GM12878 (cell line): ENCODE measurements around the gene TOR1AIP1. TPM values are rescaled to one million over a fixed set of nuclear protein-coding genes. Genes with fewer than 3 reads are reported as not detected.

Experiments
- ATAC-seq: fragments of 200-7000 bp; cut with Tn5 transposase; 3 replicates; pipeline ENCODE4 v1.9.1; 2020; ENCODE audit warnings: mild to moderate bottlenecking, moderate library complexity
- BruUV-seq: library from RNA; stranded (reverse); fragments of 400-500 nt; replicated peaks from 2 replicates; lab custom pipeline; 2021; lab: Mats Ljungman, UMichigan
- CTCF ChIA-PET: fragments of 300-600 bp; sonication (Branson Sonifier 250); formaldehyde crosslinking; extraction: SDS; loops from one replicate; lab custom pipeline; 2021; ENCODE audit warnings: inconsistent platforms; lab: Yijun Ruan, JAX
- POLR2A ChIA-PET: fragments of 350-600 bp; formaldehyde crosslinking; extraction: SDS; loops from one replicate; lab custom pipeline; 2021; ENCODE audit warnings: inconsistent platforms; lab: Charles Lee
- RAD21 ChIA-PET: fragments of 300-600 bp; sonication (Branson Sonifier 250); formaldehyde crosslinking; loops from one replicate; lab custom pipeline; 2023; ENCODE audit warnings: antibody characterized with exemption; ENCODE audit not compliant: unreplicated experiment; lab: Charles Lee
- SMC1A ChIA-PET: fragments of 300-600 bp; sonication (Branson Sonifier 250); formaldehyde crosslinking; loops from one replicate; lab custom pipeline; 2023; ENCODE audit not compliant: unreplicated experiment, uncharacterized antibody; lab: Charles Lee
- DNase-seq: peaks from one replicate; pipeline ENCODE4 v3.0.0-alpha.2; 2011; ENCODE audit warnings: low read depth, low spot score
- FAIRE-seq: peaks from 3 replicates; lab custom pipeline; 2011; peaks lifted over from hg19 to GRCh38; lab: Jason Lieb, UNC
- H2AFZ ChIP-seq: 2 replicates; pipeline ENCODE4 v1.6.0; 2011; ENCODE audit warnings: low read depth, low read length, control low read depth; ENCODE audit not compliant: control insufficient read depth
- H3K27ac ChIP-seq: 2 replicates; pipeline ENCODE4 v1.5.1; 2011; ENCODE audit warnings: control low read depth; ENCODE audit not compliant: control insufficient read depth, insufficient read depth
- H3K27me3 ChIP-seq, 2 experiments: replicated peaks in 1 of 2; 2 replicates each; pipeline versions ENCODE4 v1.6.0 to v1.6.1; 2011; ENCODE audit warnings: low read length in 1 of 2; ENCODE audit not compliant: control insufficient read depth in 2 of 2, insufficient read depth in 2 of 2
- H3K36me3 ChIP-seq, 2 experiments: 2 replicates each; pipeline ENCODE4 v1.5.1; 2011; ENCODE audit warnings: low read length in 1 of 2; ENCODE audit not compliant: control insufficient read depth in 2 of 2, insufficient read depth in 2 of 2
- H3K4me1 ChIP-seq: 2 replicates; pipeline ENCODE4 v1.6.1; 2011; ENCODE audit warnings: mild to moderate bottlenecking, low read length, moderate library complexity, mixed read lengths; ENCODE audit not compliant: control insufficient read depth, insufficient read depth
- H3K4me2 ChIP-seq: 2 replicates; pipeline ENCODE4 v1.6.0; 2011; ENCODE audit warnings: control low read depth; ENCODE audit not compliant: control insufficient read depth, insufficient read depth
- H3K4me3 ChIP-seq: fragments of 200-600 bp; sonication (generic); 2 replicates; pipeline ENCODE4 v1.5.1; 2016
- H3K79me2 ChIP-seq: 2 replicates; pipeline ENCODE4 v1.6.0; 2011; ENCODE audit warnings: low read length; ENCODE audit not compliant: control insufficient read depth, insufficient read depth
- H3K9ac ChIP-seq: 2 replicates; pipeline ENCODE4 v1.8.0; 2011; ENCODE audit warnings: low read length, control low read depth, mixed read lengths; ENCODE audit not compliant: control insufficient read depth, insufficient read depth
- H3K9me3 ChIP-seq: replicated peaks from 3 replicates; pipeline ENCODE4 v1.5.1; 2011; ENCODE audit warnings: mild to moderate bottlenecking, low read length; ENCODE audit not compliant: control insufficient read depth, insufficient read depth
- H4K20me1 ChIP-seq: 2 replicates; pipeline ENCODE4 v1.6.0; 2011; ENCODE audit not compliant: control insufficient read depth, insufficient read depth
- CBFB ChIP-seq: IDR thresholded peaks from 2 replicates; pipeline ENCODE4 v1.6.1; 2016; ENCODE audit warnings: antibody characterized with exemption, low read depth
- CEBPB ChIP-seq, 2 experiments: fragments of 150-350 bp in 1 of 2; IDR thresholded peaks; 2 replicates each; pipeline ENCODE4 v1.6.1; 2012 to 2014; ENCODE audit warnings: low read depth in 2 of 2, low read length in 2 of 2, borderline replicate concordance in 1 of 2, inconsistent platforms in 1 of 2
- HSF1 ChIP-seq: fragments of 150-350 bp; IDR thresholded peaks from 2 replicates; pipeline ENCODE4 v1.6.1; 2014; ENCODE audit warnings: mild to moderate bottlenecking, low read depth, low read length
- KDM1A ChIP-seq: fragments of 200-600 bp; sonication (generic); IDR thresholded peaks from 2 replicates; pipeline ENCODE4 v1.6.1; 2016; ENCODE audit warnings: borderline replicate concordance
- ZSCAN29 ChIP-seq: fragments of 450-650 bp; IDR thresholded peaks from 2 replicates; pipeline ENCODE4 v1.6.1; 2017; ENCODE audit warnings: mild to moderate bottlenecking, moderate library complexity
- WGBS: methylation state at CpG from one replicate; pipeline ENCODE4 v1.1.6; 2016; ENCODE audit warnings: low lambda C conversion rate; ENCODE audit not compliant: insufficient replicate concordance, insufficient coverage; ENCODE audit errors: missing lambda C conversion rate; 5-methylcytosine and 5-hydroxymethylcytosine counted together
- in situ Hi-C: fragments of 300-500 bp; cut with MboI; formaldehyde crosslinking; loops from 9 replicates; pipeline ENCODE4 v1.14.3; 2018; ENCODE audit warnings: mixed read lengths
- intact Hi-C: fragments of 100-400 bp; cut with micrococcal nuclease; formaldehyde crosslinking; loops from one replicate; pipeline ENCODE4 v1.14.2; 2022; ENCODE audit not compliant: unreplicated experiment
- polyA plus RNA-seq, 11 experiments: library from polyadenylated mRNA; depleted of rRNA in 4 of 11; unstranded in 6 of 11; stranded (reverse) in 5 of 11; fragments of >200 nt; fragmentation: Nextera tagmentation in 4 of 11; fragmentation: Illumina TruSeq in 1 of 11; extraction: Ambion mirVana in 4 of 11; extraction: Trizol in 1 of 11; gene quantifications; 1 replicate in 1 of 11; 2 replicates in 10 of 11; pipeline versions ENCODE4 v1.2.1 to v1.2.3, GENCODE V29; 2011 to 2016; ENCODE audit warnings: inconsistent platforms in 2 of 11, missing spikeins in 2 of 11, low read depth in 1 of 11
- total RNA-seq, 4 experiments: library from RNA; depleted of rRNA in 3 of 4; stranded (reverse); fragments of >200 nt in 3 of 4; fragmentation: Illumina TruSeq in 1 of 4; extraction: Trizol in 1 of 4; gene quantifications; 2 replicates each; pipeline versions ENCODE4 v1.2.1 to v1.2.3, GENCODE V29; 2013 to 2021

Gene TOR1AIP1
- total and polyA plus RNA-seq, 10 of the 15 experiments (the other 5 are each of a cell fraction or from before 2014, with no cell fraction given) = 14.8 to 36.0 (median 25.8) TPM

GRCh38 chr1:179910934-179911333, 28.8 kb downstream of the TOR1AIP1 start:
- ATAC-seq (no peak), DNase-seq (no peak), FAIRE-seq (no peak)
- ChIA-PET SMC1A (interaction anchor here (0.7 to 3.0 kb wide), 4 partner anchors 11 to 42 kb away, joined by 3 to 15 read pairs (median 5); no protein-coding TSS in a partner anchor), RAD21 (interaction anchor here (0.9 kb wide), 1 partner anchor 268 kb away, joined by 4 read pairs; no protein-coding TSS in a partner anchor), POLR2A (no interaction called here), CTCF (no interaction called here)
- Histone ChIP-seq H3K9ac (no peak overlapping the region), H3K27ac (no peak overlapping the region), H3K9me3 (no peaks in the 10 kb centered on the region), H3K36me3 (peaks cover 0 to 3% of the 10 kb centered on the region in 2 experiments; a peak in 2 of 4 replicates), H3K4me2 (no peak overlapping the region), H3K27me3 (no peaks in the 10 kb centered on the region), H3K4me1 (no peaks in the 10 kb centered on the region), H4K20me1 (no peaks in the 10 kb centered on the region), H2AFZ (no peak overlapping the region), H3K4me3 (no peak overlapping the region), H3K79me2 (no peaks in the 10 kb centered on the region)
- 97% methylated on average over 1 of the region's 1 CpG for WGBS
- intact Hi-C loops = no loop called here
- no TSS peak for BruUV-seq
- TF ChIP-seq HSF1 (no peak), CEBPB (IDR thresholded peaks at IDR 0.05; ENCODE audit: borderline replicate concordance in 1 of 2, low read depth in 2 of 2, low read length in 2 of 2) (no peak)
- TF ChIP-seq, all 136 proteins: peak for 0
- in situ Hi-C loops = no loop called here

- ChIA-PET SMC1A (interaction anchor here (0.6 to 3.0 kb wide), 6 partner anchors 10 to 170 kb away, joined by 3 to 15 read pairs (median 3); no protein-coding TSS in a partner anchor), POLR2A (interaction anchor here (0.7 kb wide), 1 partner anchor 17 kb away, joined by 3 read pairs; no protein-coding TSS in a partner anchor)
Measured at GRCh38 chr1:179911812-179912211, 29.7 kb downstream of the TOR1AIP1 start.

More at GRCh38 chr1:179911812-179912211, 29.7 kb downstream of the TOR1AIP1 start:
- peaks cover 0 to 3% of the 10 kb centered on the region in 2 experiments; a peak in 2 of 4 replicates for H3K36me3 ChIP-seq
- no peaks in the 10 kb centered on the region for H3K79me2 ChIP-seq
- 100% methylated on average over 2 of the region's 3 CpGs for WGBS
- ChIA-PET CTCF (no interaction called here), RAD21 (interaction anchor here (0.9 kb wide), 1 partner anchor 267 kb away, joined by 4 read pairs; no protein-coding TSS in a partner anchor)
- no peak overlapping the region for H2AFZ ChIP-seq
- no peaks in the 10 kb centered on the region for H4K20me1 ChIP-seq
- no peak overlapping the region for H3K27ac ChIP-seq
- ATAC-seq (no peak), DNase-seq (no peak), FAIRE-seq (no peak)
- H3K9ac ChIP-seq = no peak overlapping the region
- in situ Hi-C loops (no loop called here), intact Hi-C loops (no loop called here)
- no peak overlapping the region for H3K4me2 ChIP-seq
- TF ChIP-seq CBFB (no peak), KDM1A (no peak), ZSCAN29 (no peak)
- no peak overlapping the region for H3K4me3 ChIP-seq
- no TSS peak for BruUV-seq
- H3K27me3 ChIP-seq = no peaks in the 10 kb centered on the region
- no peaks in the 10 kb centered on the region for H3K4me1 ChIP-seq
- no peaks in the 10 kb centered on the region for H3K9me3 ChIP-seq
